Right renal pelvis (tissue), 4 donors: Measurements from ENCODE around the gene CFAP74. TPM values are rescaled to one million over a fixed set of nuclear protein-coding genes. Genes with fewer than 3 reads are reported as not detected.

ENCODE experiments used
- DNase-seq, 4 donors: peaks; one replicate each; pipeline ENCODE4 v3.0.0-alpha.2; 2013; ENCODE audit warnings: low read depth in 4 of 4, low spot score in 3 of 4, missing footprints in 1 of 4
- polyA plus RNA-seq, 4 donors: library from polyadenylated mRNA; unstranded; fragments of 120-200 nt; gene quantifications; one replicate each; pipeline ENCODE4 v1.2.1, GENCODE V29; 2013; ENCODE audit not compliant: insufficient read length in 4 of 4

The CFAP74 gene
- polyA plus RNA-seq, 4 donors, result 0.29 to 0.69 (median 0.43) TPM

- no peak for DNase-seq
Measured at GRCh38 chr1:1973716-1974642, 29.6 kb downstream of the CFAP74 start.

GRCh38 chr1:1972976-1973715 is 30.4 kb downstream of the CFAP74 start:
- no peak for DNase-seq

- DNase-seq, result no peak
Measured at GRCh38 chr1:1971688-1972087, 31.9 kb downstream of the CFAP74 start.

- DNase-seq, result no peak
Measured at GRCh38 chr1:1971017-1971416, 32.6 kb downstream of the CFAP74 start.

- no peak for DNase-seq
Measured at GRCh38 chr1:1969953-1970716, 33.5 kb downstream of the CFAP74 start.

GRCh38 chr1:1969505-1969900 is 34.1 kb downstream of the CFAP74 start:
- no peak for DNase-seq

GRCh38 chr1:1968767-1969504 is 34.6 kb downstream of the CFAP74 start:
- no peak for DNase-seq

- no peak for DNase-seq
Measured at GRCh38 chr1:1967879-1968278, 35.7 kb downstream of the CFAP74 start.

GRCh38 chr1:1967151-1967550 is 36.4 kb downstream of the CFAP74 start:
- DNase-seq, result no peak

- DNase-seq, result no peak
Measured at GRCh38 chr1:1966071-1966740, 37.4 kb downstream of the CFAP74 start.

GRCh38 chr1:1965546-1965945 is 38.0 kb downstream of the CFAP74 start:
- DNase-seq, result no peak

GRCh38 chr1:1964811-1965210 is 38.8 kb downstream of the CFAP74 start:
- DNase-seq, result no peak

GRCh38 chr1:1963570-1963969 is 40.0 kb downstream of the CFAP74 start:
- DNase-seq, result no peak

GRCh38 chr1:1962752-1963151 is 40.8 kb downstream of the CFAP74 start:
- no peak for DNase-seq

GRCh38 chr1:1960480-1961196 is 42.9 kb downstream of the CFAP74 start:
- DNase-seq, result no peak

- DNase-seq, result peak; percentile 53 to 70 (median 59)
Measured at GRCh38 chr1:1959840-1960479, 43.6 kb downstream of the CFAP74 start.

GRCh38 chr1:1959459-1959839 is 44.1 kb downstream of the CFAP74 start:
- no peak for DNase-seq

- DNase-seq, result no peak
Measured at GRCh38 chr1:1958071-1958541, 45.5 kb downstream of the CFAP74 start.
